ENCODE measurements around the gene ATAD3B. TPM values are rescaled to one million over a fixed set of nuclear protein-coding genes. Genes with fewer than 3 reads are reported as not detected.
A peak's percentile ranks its signal among the peaks of the same experiment; 100 is the strongest.

Gene ATAD3B
- total and polyA plus RNA-seq, 2 of the 13 experiments (the other 11 are each of a cell fraction or from before 2014, with no cell fraction given), result 9.6 to 31.1 TPM

DNA sequence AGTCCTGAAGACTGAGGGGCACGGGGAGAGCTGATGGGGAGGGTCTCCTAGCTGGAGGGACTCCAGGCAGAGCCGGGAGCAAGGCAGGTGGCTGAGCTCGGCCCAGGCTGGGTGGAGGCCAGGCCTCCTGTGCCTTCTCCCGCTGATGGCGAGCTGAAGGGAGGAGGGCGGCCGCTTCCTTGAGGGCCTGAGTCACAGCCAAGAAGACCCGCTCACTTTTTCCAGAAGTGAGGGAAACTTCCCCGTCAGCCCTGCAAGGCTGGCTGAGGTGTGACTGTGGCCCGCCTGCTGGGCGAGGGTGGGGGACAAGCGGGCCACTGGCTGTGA lies 37.8 kb upstream of the ATAD3B start (continued):
- TF ChIP-seq ATF7 (IDR thresholded peaks at IDR 0.05) (no peak), ATF7 (CRISPR knock-in tag; IDR thresholded peaks at IDR 0.05) (0 out of 2 replicates have a peak, but pooled peaks have one; percentile 9), FOXM1 (CRISPR knock-in tag; IDR thresholded peaks at IDR 0.05) (no peak), PAF1 (CRISPR knock-in tag; IDR thresholded peaks at IDR 0.05) (no peak), RNF2 (conservative IDR thresholded peaks at IDR 0.05; ENCODE audit: low read depth) (no peak), ZNF678 (CRISPR knock-in tag; IDR thresholded peaks at IDR 0.05) (0 out of 2 replicates have a peak, but pooled peaks have one; percentile 10), EEA1 (CRISPR knock-in tag; IDR thresholded peaks at IDR 0.05; ENCODE audit: borderline replicate concordance) (0 out of 2 replicates have a peak, but pooled peaks have one; percentile 22), TAF15 (IDR thresholded peaks at IDR 0.05; ENCODE audit: low read depth, low read length, poor library complexity, severe bottlenecking) (no peak), RBFOX2 (IDR thresholded peaks at IDR 0.05; ENCODE audit: low read depth, low read length) (peak; percentile 69), AGO2 (optimal IDR thresholded peaks at IDR 0.05; ENCODE audit: low read depth, low read length) (peak; percentile 90), FOXC1 (CRISPR knock-in tag; IDR thresholded peaks at IDR 0.05; ENCODE audit: borderline replicate concordance) (0 out of 2 replicates have a peak, but pooled peaks have one; percentile 37), ZNF790 (CRISPR knock-in tag; IDR thresholded peaks at IDR 0.05; ENCODE audit: borderline replicate concordance) (0 out of 2 replicates have a peak, but pooled peaks have one; percentile 44), ZNF850 (CRISPR knock-in tag; conservative IDR thresholded peaks at IDR 0.05) (0 out of 2 replicates have a peak, but pooled peaks have one; percentile 70)
- TF ChIP-seq, protein P1, sequence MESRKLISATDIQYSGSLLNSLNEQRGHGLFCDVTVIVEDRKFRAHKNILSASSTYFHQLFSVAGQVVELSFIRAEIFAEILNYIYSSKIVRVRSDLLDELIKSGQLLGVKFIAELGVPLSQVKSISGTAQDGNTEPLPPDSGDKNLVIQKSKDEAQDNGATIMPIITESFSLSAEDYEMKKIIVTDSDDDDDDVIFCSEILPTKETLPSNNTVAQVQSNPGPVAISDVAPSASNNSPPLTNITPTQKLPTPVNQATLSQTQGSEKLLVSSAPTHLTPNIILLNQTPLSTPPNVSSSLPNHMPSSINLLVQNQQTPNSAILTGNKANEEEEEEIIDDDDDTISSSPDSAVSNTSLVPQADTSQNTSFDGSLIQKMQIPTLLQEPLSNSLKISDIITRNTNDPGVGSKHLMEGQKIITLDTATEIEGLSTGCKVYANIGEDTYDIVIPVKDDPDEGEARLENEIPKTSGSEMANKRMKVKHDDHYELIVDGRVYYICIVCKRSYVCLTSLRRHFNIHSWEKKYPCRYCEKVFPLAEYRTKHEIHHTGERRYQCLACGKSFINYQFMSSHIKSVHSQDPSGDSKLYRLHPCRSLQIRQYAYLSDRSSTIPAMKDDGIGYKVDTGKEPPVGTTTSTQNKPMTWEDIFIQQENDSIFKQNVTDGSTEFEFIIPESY (CRISPR knock-in tag; IDR thresholded peaks at IDR 0.05), result no peak
- TF ChIP-seq, protein P2, sequence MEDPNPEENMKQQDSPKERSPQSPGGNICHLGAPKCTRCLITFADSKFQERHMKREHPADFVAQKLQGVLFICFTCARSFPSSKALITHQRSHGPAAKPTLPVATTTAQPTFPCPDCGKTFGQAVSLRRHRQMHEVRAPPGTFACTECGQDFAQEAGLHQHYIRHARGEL (CRISPR knock-in tag; IDR thresholded peaks at IDR 0.05), result 0 out of 2 replicates have a peak, but pooled peaks have one; percentile 16
- TF ChIP-seq, protein P3, sequence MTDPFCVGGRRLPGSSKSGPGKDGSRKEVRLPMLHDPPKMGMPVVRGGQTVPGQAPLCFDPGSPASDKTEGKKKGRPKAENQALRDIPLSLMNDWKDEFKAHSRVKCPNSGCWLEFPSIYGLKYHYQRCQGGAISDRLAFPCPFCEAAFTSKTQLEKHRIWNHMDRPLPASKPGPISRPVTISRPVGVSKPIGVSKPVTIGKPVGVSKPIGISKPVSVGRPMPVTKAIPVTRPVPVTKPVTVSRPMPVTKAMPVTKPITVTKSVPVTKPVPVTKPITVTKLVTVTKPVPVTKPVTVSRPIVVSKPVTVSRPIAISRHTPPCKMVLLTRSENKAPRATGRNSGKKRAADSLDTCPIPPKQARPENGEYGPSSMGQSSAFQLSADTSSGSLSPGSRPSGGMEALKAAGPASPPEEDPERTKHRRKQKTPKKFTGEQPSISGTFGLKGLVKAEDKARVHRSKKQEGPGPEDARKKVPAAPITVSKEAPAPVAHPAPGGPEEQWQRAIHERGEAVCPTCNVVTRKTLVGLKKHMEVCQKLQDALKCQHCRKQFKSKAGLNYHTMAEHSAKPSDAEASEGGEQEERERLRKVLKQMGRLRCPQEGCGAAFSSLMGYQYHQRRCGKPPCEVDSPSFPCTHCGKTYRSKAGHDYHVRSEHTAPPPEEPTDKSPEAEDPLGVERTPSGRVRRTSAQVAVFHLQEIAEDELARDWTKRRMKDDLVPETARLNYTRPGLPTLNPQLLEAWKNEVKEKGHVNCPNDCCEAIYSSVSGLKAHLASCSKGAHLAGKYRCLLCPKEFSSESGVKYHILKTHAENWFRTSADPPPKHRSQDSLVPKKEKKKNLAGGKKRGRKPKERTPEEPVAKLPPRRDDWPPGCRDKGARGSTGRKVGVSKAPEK (CRISPR knock-in tag; IDR thresholded peaks at IDR 0.05; ENCODE audit: borderline replicate concordance), result 0 out of 2 replicates have a peak, but pooled peaks have one; percentile 15
- TF ChIP-seq, protein P4, sequence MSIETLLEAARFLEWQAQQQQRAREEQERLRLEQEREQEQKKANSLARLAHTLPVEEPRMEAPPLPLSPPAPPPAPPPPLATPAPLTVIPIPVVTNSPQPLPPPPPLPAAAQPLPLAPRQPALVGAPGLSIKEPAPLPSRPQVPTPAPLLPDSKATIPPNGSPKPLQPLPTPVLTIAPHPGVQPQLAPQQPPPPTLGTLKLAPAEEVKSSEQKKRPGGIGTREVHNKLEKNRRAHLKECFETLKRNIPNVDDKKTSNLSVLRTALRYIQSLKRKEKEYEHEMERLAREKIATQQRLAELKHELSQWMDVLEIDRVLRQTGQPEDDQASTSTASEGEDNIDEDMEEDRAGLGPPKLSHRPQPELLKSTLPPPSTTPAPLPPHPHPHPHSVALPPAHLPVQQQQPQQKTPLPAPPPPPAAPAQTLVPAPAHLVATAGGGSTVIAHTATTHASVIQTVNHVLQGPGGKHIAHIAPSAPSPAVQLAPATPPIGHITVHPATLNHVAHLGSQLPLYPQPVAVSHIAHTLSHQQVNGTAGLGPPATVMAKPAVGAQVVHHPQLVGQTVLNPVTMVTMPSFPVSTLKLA (IDR thresholded peaks at IDR 0.05), result no peak
